Measurements from ENCODE around the gene MRRF.

GRCh38 chr9:122354536-122355199 is 90.0 kb downstream of the MRRF start:
- TF ChIP-seq CTCF (IDR thresholded peaks at IDR 0.05) (no peak), POLR2A (IDR thresholded peaks at IDR 0.05) (no peak)
